ENCODE measurements around the gene FIGNL2. TPM values are rescaled to one million over a fixed set of nuclear protein-coding genes. Genes with fewer than 3 reads are reported as not detected.

Gene FIGNL2
- total RNA-seq, 6 donors from 2014 or later, result 0.22 to 1.5 (median 0.39) TPM; not detected in 1

DNA sequence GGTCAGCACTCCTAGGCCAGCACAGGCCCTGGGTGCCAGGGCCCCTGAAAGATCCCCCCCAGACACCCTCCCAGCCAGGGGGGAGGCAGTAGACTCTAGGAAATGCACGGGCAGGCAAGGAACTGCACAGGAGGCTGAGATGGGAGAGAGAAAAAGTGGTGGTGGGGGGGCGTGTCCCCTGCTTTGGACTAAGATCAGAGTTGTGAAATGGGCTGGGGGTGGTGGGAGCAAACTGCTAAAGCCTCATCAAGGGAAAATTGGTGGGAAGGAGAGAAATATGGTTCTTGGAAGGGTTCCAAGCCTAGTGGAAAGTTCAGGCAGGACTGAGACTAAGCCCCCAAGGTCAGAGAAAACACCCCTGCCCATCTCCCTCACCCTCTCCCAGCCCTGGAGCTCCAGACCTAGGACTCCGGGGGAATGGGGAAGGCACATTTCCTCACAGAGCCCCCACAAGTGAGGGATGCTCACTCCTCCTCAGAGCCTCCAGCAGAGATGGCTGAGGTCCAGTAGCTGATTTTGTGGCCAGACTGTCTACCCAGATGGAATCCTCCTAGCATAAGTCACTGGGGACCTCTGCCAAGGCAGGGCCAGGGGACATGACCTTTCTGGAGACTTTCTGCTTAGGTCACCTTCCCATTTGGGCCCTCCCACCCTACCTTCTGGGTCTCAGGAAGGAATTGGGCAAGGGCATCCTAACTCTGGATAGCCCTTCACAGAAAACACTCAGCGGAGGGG, 29.8 kb downstream of the FIGNL2 start:
- no peak overlapping the region for H3K4me3 ChIP-seq
- 61 to 77% methylated on average over 3 to 4 of the region's 4 CpGs for WGBS, 2 donors
- peaks cover 0 to 18% (median 9%) of the 10 kb centered on the region in 4 donors for H3K27me3 ChIP-seq
- no peaks in the 10 kb centered on the region for H3K36me3 ChIP-seq
- peaks cover 9 to 38% (median 15%) of the 10 kb centered on the region in 4 donors for H3K4me1 ChIP-seq
- no peak for DNase-seq
- no peak overlapping the region for H3K27ac ChIP-seq
- H3K9me3 ChIP-seq, result no peaks in the 10 kb centered on the region
- no peak for ATAC-seq (ENCODE audit: low FRiP score in 2 of 2)
- TF ChIP-seq, protein P1, sequence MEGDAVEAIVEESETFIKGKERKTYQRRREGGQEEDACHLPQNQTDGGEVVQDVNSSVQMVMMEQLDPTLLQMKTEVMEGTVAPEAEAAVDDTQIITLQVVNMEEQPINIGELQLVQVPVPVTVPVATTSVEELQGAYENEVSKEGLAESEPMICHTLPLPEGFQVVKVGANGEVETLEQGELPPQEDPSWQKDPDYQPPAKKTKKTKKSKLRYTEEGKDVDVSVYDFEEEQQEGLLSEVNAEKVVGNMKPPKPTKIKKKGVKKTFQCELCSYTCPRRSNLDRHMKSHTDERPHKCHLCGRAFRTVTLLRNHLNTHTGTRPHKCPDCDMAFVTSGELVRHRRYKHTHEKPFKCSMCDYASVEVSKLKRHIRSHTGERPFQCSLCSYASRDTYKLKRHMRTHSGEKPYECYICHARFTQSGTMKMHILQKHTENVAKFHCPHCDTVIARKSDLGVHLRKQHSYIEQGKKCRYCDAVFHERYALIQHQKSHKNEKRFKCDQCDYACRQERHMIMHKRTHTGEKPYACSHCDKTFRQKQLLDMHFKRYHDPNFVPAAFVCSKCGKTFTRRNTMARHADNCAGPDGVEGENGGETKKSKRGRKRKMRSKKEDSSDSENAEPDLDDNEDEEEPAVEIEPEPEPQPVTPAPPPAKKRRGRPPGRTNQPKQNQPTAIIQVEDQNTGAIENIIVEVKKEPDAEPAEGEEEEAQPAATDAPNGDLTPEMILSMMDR (IDR thresholded peaks at IDR 0.05), result no peak

DNA sequence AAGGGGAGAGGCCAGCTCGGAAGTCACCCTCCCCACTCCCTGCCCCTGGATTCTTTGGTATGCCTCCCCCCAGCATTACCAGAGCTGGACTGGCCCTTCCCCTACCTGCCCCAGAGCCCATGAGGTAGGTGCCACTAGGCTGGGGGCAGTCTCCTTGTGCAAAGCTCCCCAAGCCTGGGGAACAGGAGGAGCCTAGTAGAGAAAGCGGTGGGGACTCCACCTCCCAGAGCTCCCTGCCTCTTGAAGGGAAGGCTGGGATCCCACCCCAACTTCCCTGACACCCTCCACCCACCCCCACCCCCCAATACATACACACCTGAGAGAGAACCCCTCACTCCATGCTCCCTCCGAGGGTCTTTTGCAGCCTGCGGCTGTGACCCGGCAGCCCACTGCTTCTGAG, 30.4 kb downstream of the FIGNL2 start:
- no peak overlapping the region for H3K27ac ChIP-seq
- H3K9me3 ChIP-seq, result no peaks in the 10 kb centered on the region
- H3K4me1 ChIP-seq, result peaks cover 10 to 41% (median 16%) of the 10 kb centered on the region in 4 donors
- 70 to 85% methylated on average over 2 to 5 of the region's 5 CpGs for WGBS, 2 donors
- DNase-seq (no peak), ATAC-seq (ENCODE audit: low FRiP score in 2 of 2) (no peak)
- no peak for TF ChIP-seq EP300 (IDR thresholded peaks at IDR 0.05)
- no peak for TF ChIP-seq POLR2A (IDR thresholded peaks at IDR 0.05)
- no peak for TF ChIP-seq POLR2AphosphoS5 (IDR thresholded peaks at IDR 0.05)
- TF ChIP-seq, protein P1 (IDR thresholded peaks at IDR 0.05), result no peak
- H3K4me3 ChIP-seq, result no peak overlapping the region
- H3K36me3 ChIP-seq, result no peaks in the 10 kb centered on the region
- peaks cover 0 to 18% (median 9%) of the 10 kb centered on the region in 4 donors for H3K27me3 ChIP-seq

DNA sequence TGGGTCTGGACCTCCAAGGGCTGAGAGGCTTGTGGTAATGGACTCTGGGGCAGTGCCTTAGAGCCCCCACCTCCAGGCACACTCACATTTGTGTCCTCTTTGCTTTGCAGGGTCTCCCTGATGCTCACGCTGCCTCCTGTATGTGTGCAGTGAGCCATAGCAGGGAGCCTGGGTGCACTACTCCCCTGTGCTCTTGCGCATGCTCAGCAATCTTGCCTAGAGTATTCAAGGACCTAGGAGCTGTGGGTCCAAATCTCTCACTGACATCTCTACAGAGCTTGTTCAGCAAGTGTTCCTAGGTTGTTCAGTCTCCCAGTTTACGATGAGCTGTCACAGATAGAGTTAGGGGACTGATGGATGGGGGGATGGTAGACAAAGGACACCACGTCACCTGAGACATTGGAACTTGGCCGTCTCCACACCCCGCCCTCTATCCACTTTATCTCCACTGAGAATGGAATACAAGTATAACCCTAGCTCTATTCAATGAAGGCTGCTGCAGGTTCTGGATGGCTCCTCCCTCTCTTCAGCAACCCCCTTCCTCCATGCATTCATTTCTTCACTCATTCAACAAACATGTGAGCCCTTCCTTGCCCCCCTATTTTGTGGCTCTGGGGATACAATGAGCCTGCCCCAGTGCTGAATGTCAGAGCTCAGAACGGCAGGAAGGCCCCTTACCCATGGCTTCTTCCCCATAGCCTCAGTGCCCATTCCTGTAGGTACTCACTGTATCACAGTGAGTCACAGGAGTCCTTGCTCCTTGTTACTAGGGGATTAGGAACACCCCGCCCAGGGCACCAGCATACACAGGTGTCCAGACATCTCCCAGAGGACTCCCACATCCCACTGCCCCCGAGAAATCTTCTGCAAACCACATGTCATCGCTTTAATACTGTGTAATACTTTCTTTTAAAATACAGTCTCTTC, 31.2 kb downstream of the FIGNL2 start:
- Histone ChIP-seq H3K4me1 (peaks cover 10 to 41% (median 16%) of the 10 kb centered on the region in 4 donors), H3K36me3 (no peaks in the 10 kb centered on the region), H3K27me3 (peaks cover 0 to 18% (median 9%) of the 10 kb centered on the region in 4 donors), H3K27ac (no peak overlapping the region), H3K4me3 (no peak overlapping the region), H3K9me3 (no peaks in the 10 kb centered on the region)
- 87 to 91% methylated on average over 9 to 10 of the region's 10 CpGs for WGBS, 2 donors
- ATAC-seq (ENCODE audit: low FRiP score in 2 of 2) (no peak), DNase-seq (no peak)
- TF ChIP-seq EP300 (IDR thresholded peaks at IDR 0.05), result no peak
- no peak for TF ChIP-seq POLR2AphosphoS5 (IDR thresholded peaks at IDR 0.05)
- no peak for TF ChIP-seq POLR2A (IDR thresholded peaks at IDR 0.05)
- TF ChIP-seq, protein P1 (IDR thresholded peaks at IDR 0.05), result no peak

DNA sequence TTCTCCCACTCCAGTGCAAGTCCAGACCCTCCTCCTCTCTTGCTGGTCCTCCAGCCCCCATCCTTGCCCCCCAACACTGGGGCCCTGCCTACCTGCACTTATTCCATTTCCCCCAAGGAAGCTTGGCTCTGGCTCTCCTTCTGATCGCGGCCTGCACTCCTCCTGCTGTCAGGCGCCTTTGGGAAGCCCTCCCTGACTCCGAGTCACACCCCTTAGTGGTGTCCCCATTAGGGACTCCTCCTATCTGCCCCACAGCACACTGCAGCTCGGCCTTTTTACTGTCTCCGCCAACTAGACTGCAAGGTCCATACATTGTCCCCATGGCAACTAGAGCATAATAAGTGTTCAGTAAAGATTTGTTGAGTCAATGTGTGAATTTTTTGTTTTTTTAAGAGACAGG, 32.9 kb downstream of the FIGNL2 start:
- Histone ChIP-seq H3K4me1 (peaks cover 12 to 35% (median 16%) of the 10 kb centered on the region in 4 donors), H3K27me3 (peaks cover 0 to 5% (median 3%) of the 10 kb centered on the region in 4 donors)
- WGBS, 2 donors, result 89 to 91% methylated on average over 6 of the region's 6 CpGs

More for the DNA sequence above, 32.9 kb downstream of the FIGNL2 start:
- H3K27ac ChIP-seq, result no peak overlapping the region
- DNase-seq, result no peak
- no peak for TF ChIP-seq EP300 (IDR thresholded peaks at IDR 0.05)
- TF ChIP-seq POLR2AphosphoS5 (IDR thresholded peaks at IDR 0.05), result no peak
- TF ChIP-seq POLR2A (IDR thresholded peaks at IDR 0.05), result no peak
- TF ChIP-seq, protein P1 (IDR thresholded peaks at IDR 0.05), result no peak
- H3K9me3 ChIP-seq, result no peaks in the 10 kb centered on the region
- H3K4me3 ChIP-seq, result no peak overlapping the region
- H3K36me3 ChIP-seq, result no peaks in the 10 kb centered on the region
- ATAC-seq (ENCODE audit: low FRiP score in 2 of 2), result no peak

All from upper lobe of left lung (tissue), 6 donors.